Cardiac ventricle fibroblast (primary cell): ENCODE results near the gene ZBTB49. TPM values are rescaled to one million over a fixed set of nuclear protein-coding genes. Genes with fewer than 3 reads are reported as not detected.

Experiments used
- total RNA-seq: library from RNA; depleted of rRNA; stranded (reverse); fragments of >200 nt; gene quantifications from 2 replicates; pipeline ENCODE4 v1.2.3, GENCODE V29; 2015

Gene ZBTB49
- 2.7 and 5.1 TPM in 2 replicates for total RNA-seq

DNA sequence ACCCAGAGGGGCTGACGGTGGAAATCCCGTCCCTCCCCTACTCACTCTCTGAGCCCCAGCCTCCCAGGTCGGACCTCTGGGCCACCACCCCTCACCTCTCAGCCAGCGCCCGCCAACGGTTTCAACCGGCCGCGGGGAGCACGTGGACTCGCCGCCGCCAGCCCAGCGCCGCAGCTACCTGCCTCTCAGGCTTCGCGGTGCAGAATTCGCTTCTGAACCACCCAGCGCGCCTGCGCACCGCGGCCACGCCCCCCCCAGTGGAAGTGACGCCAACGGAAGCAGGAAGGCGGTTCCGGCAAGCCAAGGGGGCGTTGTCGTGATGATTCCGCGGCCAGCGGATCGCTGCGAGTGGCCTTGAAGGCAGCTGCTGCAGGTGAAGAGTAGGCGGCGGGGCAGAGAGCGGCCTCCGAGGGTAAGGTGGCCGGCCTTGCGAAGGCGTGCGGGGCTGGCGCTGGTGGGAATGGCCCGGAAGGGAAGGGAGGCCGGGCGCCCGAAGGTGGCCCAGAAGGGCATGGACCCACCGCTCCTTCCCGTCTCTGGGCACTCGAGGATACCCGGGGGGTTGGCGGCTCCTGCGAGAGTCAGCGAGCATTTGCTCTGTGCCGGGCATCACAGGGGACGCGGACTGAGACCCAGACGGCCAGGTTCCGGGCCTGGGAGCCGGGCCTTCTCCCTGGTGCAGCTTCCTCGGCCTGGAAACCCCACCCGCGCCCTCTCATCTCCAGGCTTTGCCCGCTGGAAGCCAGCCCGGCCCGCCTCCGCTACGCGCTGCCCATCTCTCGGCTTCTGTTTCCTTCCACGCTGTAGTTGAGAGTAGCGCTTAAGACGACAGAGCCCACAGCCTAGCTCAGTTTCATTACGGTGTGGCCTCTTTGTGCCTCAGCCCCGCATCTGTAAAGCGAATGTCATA lies at the start of gene ZBTB49, which contains the start of gene LYAR:
Gene ZBTB49, plus strand, starts transcription at position 311 of the 910 bp plus-strand sequence. CDS start 9,695 bp downstream, outside the sequence.
Gene LYAR, minus strand, starts transcription at position 214 of the 910 bp plus-strand sequence. CDS start 6,412 bp downstream, outside the sequence.

DNA sequence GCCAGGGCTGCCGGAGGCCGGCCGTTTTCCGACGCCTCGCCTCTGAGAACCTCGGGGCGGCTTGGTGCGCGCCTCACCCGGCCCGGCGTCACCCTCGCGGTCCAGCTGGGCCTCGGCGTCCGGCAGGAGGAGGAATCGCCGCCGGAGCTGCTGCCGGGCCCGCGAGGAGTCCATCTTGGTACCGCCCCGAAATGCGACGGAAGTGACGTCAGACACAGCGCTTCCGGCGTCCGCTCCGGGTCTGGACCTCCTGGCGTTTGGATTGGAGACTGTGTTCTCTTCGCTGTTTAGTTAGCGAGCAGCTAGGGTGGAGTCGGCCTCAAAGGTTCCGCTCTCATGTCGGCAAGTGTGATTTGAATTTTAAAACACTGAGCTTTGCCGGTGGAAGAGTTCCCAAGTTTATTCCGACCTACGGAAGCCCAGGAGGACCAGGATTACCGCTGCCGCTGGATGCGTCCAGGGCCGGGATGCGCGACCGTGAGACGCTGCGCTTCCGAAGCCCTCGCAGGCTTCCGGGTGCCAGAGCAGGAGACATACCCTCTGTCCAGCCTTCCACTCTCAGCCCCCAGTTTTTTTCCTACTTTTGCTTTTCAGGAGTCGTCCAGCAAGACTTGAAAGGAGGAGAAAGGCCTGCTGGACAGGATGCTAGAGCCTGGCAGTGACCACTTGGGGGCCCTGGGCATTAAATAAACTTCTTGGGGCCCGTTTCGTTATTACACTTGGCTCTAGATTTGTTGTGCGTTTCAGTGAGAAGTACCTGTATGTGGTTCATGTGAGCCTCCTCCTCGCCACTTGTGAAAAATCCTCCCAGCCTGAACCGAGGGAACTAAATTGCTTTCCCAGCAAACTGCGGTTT lies 41.8 kb upstream of the ZBTB49 start, which contains the start of gene TMEM128:
Gene TMEM128, minus strand, starts transcription at position 195 of the 856 bp plus-strand sequence. Its CDS starts 21 bp downstream, at position 174.

Other genes with a start within 250 kb of the ZBTB49 start
- not detected in 2 replicates for gene OTOP1, start 63.3 kb upstream of the ZBTB49 start, total RNA-seq
- 15.2 and 18.4 TPM in 2 replicates for gene TMEM128, start 42.0 kb upstream of the ZBTB49 start, total RNA-seq
- gene LYAR, start 97 bp upstream of the ZBTB49 start, total RNA-seq = 10.7 and 11.1 TPM in 2 replicates
- 5.9 and 6.4 TPM in 2 replicates for gene NSG1, start 96.9 kb downstream of the ZBTB49 start, total RNA-seq